Stimulated activated CD8-positive, alpha-beta memory T cell treated with anti-CD3 and anti-CD28 coated beads, Interleukin-4, amount 100 ng/mL, for 24 hours (primary cell): ENCODE measurements around the gene HM13.
"Not testable (repeated sequence)": the region's sequence is repeated elsewhere in the genome, so short reads cannot be mapped to it uniquely, and the experiment has no call there.

ENCODE experiments used
- DNase-seq: peaks from one replicate; pipeline ENCODE4 v3.0.0-alpha.2; 2020; ENCODE audit warnings: low read depth

Gene HM13

DNA sequence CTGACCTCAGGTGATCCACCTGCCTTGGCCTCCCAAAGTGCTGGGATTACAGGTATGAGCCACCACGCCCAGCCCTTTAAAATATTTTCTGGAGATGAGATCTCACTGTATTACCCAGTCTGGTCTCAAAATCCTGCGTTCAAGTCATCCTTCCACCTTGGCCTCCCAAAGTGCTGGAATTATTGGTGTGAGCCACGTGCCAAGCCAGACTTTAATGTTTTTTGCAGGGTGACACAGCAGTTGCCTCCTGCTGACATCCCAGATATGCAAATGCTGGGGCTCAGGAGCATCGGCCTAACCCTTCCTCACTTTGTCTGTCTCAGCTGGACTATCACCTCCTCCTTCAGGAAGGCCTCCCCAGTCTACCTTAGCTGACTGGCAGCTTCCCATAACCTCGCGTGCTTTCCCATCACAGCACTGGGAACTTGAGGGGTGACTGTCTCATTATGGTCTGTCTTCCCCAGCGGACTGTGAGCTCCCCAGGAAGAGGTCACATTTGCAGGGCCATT is 76.5 kb downstream of the HM13 start:
- no peak for DNase-seq

DNA sequence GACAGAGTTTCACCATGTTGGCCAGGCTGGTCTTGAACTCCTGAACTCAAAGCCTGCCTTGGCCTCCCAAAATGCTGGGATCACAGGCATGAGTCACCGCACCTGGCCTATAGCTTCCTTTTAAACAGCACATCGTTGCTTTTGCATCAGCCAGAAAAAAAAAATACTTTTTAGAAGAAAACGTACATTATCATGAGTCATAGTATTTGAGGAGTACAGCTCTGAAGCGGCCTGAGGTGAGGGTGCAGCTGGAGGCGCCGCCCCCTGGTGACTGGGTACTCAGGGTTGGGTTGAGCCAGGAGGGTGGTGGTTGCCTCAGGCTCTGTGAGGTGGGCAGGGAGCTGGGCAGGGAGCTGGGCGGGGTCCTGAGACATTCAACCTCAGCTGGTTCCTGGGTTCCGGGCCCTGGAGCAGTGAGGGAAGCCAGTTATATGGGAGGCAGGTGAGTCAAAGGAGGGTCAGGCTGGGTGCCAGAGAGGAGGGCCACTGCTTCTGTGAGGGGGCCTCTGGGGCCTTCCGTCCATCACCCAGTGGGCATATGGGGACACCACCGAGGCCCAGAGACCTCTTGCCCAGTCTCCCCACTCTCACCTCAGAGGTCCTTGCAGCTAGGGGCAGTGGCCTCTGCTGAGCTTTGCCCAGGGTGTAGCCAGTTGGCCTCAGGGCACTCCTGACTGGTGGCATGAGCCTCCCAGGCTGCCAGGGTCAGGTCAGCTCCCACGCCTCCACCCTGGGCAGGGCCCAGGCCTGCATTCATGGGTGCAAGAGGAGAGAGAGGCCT is 79.2 kb downstream of the HM13 start:
- DNase-seq, result no peak

DNA sequence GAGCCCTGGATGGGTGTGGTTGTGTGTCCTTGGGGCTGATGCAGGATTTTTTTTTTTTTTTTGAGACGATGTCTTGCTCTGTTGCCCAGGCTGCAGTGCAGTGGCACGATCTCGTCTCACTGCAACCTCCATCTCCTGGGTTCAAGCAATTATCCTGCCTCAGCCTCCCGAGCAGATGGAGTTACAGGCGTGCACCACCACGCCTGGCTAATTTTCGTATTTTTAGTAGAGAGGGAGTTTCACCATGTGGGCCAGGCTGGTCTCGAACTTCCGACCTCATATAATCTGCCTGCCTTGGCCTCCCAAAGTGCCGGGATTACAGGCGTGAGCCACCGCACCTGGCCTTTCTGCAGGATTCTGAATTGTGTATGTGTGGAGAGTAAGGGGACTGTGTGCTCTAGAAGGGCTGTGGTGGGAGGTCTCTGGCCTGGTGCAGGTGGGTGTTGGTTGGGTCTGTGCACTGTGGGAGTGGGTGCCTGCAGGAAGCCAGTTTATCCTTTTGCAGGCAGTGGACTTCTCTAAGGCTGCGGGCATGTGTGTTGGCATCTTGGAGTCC is 79.8 kb downstream of the HM13 start:
- DNase-seq, result no peak

DNA sequence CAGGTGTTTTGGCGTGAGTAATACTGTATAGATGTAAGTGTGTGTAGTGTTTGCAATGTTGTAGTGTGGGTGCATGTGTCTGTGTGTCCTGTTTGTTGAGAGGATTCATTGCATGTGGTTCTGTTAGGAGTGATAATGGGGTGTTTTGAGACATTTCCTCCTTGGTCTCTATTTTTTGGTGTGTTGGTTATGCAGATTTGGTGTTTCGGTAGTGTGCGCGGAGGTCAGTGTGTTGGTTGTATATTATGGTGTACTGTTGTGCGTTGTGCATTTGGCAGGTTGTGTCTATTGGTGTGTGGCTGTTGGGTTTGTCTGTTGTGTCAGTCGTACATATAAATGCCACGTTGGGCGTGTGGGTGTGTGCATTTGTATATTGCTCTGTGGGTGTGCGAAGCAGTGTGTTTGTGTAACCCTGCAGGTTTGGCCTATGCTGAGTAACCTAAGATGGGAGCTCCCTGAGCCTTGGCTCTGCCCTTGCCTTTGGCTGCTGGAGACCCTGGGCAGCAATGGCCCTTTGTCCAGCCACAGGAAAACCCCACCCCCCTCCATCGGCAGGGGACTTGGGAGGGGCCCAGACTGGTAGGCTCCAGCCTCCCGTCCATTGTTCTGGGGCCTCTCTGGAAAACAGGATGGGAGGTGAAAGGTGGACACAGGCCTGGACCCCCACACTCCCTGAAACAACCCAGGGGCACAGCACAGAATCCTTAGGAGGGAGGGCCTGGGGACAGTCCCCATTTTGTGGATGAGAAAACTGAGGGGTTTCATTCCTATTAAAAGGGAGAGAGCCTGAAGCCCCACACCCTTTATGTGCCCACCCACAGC is 80.5 kb downstream of the HM13 start:
- no peak for DNase-seq

DNA sequence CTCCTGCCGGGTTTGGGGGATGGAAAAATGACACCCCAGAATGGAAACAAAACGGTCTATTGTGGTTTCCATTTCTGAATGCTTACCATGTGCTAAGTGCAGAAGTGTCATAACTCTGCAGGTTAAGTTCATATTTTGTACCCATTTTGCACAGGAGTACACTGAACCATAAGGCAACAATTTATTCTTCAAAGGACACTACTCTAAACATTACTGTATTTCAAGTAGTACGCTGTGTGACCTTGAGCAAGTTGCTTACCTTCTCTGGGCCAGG is 81.1 kb downstream of the HM13 start:
- no peak for DNase-seq

DNA sequence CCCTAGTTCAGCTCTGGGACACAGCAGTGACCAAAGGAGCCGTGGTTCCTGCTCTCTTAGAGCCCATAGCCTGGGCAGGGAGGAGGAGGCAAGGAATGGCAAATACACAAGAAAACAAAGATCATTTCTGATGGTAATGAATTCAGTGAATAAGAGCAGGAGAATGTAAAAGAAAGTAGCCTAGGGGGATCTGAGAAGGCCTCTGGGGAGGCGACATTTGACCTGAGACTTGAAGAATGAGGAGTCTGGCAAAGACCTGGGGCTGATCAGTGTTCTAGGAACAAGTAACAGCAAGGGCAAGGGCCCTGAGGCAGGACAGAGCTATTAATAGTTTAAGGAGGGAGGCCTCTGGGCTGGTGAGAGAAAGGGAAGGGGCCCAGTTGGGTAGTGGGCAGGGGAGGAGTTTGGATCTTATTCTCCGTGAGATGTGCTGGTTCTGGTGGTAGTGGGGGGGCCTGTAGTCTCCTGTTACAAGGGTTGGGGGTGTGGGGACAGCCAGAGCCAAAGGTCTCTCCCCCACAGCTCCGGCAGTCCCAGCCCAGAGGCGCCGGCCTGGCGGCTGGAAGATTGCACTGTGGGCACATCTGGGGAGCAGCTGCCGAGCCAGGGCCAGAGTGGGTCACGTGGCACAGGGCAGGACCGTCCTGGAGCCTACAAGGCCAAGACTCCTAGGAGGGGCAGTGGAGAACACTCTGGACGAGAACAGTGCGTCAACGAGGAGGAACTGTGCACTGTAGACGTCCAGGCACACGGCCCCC is 81.6 kb downstream of the HM13 start:
- no peak for DNase-seq

DNA sequence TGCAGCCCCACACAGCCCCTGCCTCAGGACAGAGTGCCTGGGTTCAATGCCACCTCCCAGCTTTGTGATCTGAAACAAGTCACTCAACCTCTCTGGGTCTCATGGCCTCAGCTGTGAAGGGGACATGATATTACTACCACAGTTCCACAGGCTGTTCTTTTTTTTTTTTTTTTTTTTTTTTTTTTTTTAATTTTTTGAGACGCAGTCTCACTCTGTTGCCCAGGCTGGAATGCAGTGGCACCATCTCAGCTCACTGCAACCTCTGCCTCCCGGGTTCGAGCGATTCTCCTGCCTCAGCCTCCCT is 82.1 kb downstream of the HM13 start:
- DNase-seq, result not testable (repeated sequence)

DNA sequence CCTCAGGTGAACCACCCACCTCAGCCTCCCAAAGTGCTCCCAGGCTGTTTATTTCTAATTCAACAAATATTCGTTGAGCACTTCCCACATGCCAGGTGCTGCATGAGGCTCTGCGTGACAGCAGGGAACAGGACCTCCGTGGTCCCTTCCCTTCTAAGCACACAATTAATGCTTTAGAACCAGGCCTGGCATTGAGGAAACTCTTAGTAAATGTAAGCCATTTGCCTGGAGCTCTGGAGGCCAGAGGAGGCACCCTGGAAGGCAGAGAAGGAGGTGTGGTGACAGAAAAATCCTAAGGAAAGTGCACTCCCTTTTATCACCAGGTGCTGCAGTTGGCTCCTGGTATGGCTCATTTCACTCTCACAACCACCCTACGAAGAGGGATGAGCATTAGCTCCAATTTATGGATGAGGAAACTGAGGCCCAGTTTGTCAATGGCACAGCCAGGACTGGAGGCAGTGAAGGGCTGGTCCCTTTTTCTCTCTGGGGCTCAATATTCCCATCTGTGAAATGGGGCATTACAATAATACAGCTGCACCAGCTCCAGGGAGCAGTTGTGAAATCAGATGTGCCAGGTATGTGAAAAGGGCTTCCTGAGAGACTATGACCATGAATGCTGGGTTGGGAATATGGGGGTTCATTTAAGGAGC is 82.7 kb downstream of the HM13 start:
- DNase-seq, result no peak

DNA sequence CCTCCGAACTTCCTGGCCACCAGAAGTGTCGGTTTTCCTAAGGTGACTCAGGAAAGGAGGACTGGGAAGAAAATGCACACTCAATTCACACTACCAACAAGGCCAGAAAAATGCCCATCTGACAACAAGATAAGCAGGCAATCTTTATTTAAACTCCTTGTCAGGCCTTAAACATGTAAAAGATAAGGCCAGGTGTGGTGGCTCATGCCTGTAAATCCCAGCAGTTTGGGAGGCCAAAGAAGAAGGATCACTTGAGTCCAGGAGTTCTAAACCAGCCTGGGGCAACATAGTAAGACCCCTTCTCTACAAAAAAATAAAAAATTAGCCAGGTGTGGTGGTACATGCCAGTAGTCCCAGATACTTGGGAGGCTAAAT is 83.2 kb downstream of the HM13 start:
- DNase-seq, result no peak

DNA sequence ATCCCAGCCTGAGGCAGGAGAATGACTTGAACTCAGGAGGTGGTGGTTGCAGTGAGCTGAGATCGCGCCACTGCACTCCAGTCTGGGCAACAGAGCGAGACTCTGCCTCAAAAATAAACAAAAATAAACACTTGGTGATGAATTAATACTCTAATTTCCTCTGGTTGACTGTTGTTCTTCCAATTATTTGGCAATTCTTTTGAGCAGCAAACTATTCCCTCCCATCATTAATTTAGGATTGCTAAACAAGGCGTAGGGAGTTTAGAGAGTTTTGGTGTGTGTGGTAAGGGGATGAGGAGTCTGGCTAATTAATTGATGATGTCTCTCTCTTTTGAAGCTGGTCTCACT is 88.2 kb downstream of the HM13 start:
- no peak for DNase-seq

DNA sequence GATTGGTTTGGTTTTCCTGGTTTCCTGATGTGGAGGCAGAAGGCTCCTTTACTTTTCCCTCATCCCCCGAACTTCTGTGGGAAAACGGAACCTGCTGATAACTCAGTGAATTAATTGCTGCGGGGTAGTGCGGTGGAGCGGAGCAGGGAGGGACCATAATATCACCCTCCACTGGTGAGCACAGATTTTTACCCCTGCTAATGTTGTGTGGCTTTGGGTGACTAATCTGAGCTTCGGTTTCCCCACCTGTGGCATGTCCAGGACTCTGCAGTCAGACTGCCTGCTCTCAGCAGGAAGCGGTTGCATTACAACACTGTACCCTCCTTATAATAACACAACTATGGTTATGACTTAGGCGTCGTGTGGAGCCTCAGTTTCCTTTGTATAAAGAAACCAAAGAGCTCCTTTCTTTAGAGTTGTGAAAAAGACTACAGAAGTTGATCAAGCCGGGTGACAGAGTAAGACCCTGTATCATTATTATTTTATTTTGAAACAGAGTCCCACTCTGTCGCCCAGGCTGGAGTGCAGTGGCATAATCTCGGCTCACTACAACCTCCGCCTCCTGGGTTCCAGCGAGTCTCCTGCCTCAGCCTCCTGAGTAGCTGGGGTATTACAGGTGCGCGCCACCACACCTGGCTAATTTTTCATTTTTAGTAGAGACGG is 88.7 kb downstream of the HM13 start:
- DNase-seq, result no peak

DNA sequence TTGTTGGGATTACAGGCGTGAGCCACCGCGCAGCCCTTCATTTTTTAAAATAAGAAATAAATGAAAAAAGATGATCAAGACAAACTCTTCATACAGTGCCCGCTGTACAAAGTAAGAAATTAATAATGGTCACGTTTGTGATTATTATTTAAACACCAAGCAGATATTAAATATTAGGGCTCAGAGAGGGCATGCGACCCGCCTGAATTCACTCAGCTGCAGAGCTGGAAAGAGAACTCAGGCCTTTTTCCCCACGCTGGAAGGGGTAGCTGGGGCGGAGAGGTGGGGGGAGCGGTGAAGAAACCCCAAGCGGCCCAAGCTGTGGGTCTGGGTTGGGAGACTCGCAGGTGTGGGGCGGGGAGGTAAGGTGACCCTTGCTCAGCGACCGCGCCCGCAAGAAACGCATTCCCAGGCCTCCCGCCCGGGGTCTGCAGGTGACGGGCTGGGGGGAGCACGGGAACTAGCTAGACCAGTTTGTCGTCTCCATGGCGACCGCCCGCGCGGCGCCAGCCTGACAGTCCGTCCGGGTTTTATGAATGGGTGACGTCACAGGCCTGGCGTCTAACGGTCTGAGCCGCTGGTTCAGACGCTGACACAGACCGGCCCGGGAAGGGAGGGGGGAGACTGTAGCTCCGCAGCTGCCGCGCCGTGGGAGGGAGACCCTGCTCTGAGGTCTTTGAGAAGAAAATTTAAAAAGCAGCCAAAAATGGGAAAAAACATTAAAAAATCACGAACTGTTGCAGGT is 89.8 kb downstream of the HM13 start:
- DNase-seq, result peak; percentile 68

DNA sequence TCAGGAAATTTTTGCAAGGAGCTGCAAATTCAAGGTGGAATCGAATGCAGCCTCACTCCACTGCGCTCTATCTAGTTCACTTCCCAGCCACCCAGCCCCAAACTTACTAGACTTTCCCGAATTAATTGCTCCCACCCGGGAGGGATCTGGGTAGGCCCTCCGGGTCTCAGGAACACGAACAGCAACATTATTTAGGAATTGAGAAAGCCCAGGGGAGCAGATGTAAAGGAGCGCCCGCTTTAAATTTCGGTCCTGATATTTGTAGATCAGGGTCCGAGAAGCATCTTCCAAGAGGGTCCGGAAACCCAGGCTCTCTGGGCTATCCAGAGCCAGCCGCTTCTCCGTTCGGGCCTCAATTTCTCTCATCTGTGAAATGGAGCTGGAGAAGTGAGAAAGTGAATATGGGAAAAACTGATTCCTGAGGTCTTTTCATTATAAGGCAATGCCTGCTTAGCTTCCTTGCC is 90.4 kb downstream of the HM13 start:
- no peak for DNase-seq

DNA sequence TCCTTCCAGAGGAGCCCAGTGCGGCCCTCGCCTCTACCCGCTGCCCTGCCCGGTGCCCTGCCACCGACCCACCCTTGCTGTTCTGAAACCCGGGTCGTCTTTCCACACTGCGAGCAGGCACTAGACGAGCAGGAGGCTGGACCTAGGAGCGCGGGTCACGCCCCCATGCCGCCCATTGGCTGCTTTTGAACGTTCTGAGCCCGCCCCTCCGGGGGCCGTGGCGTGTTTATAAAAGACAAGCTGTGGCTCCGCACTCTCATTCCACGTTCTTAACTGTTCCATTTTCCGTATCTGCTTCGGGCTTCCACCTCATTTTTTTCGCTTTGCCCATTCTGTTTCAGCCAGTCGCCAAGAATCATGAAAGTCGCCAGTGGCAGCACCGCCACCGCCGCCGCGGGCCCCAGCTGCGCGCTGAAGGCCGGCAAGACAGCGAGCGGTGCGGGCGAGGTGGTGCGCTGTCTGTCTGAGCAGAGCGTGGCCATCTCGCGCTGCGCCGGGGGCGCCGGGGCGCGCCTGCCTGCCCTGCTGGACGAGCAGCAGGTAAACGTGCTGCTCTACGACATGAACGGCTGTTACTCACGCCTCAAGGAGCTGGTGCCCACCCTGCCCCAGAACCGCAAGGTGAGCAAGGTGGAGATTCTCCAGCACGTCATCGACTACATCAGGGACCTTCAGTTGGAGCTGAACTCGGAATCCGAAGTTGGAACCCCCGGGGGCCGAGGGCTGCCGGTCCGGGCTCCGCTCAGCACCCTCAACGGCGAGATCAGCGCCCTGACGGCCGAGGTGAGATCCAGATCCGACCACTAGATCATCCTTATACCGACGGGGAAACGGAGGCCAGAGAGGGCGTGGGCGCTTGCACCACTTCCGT is 91.0 kb downstream of the HM13 start, which contains the start of gene ID1:
Gene ID1 (plus strand): TSS at position 259 of the 871 bp plus-strand sequence. CDS start 99 bp downstream, at position 358.
- DNase-seq, result peak; percentile 80

DNA sequence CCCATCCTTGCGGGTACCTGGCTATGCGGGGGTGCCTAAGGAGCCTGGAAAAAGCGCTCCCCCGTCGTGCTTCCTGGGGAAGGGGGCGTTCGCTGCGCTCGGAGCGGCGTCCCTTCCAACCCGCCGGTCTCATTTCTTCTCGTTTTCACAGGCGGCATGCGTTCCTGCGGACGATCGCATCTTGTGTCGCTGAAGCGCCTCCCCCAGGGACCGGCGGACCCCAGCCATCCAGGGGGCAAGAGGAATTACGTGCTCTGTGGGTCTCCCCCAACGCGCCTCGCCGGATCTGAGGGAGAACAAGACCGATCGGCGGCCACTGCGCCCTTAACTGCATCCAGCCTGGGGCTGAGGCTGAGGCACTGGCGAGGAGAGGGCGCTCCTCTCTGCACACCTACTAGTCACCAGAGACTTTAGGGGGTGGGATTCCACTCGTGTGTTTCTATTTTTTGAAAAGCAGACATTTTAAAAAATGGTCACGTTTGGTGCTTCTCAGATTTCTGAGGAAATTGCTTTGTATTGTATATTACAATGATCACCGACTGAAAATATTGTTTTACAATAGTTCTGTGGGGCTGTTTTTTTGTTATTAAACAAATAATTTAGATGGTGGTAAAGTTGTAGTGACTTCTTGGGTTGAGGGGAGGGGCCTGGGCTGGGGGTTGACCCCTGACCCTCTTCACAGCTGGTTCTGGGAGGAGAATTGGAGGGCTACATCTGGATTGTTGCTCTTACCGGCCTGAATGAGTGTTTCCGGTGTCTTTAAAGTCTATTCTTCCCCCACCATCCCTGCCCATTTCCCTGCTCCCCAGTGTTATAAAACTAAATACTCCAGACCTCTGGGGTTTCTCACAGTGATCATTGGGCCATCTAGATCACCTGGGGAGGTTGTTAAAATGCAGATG is 91.9 kb downstream of the HM13 start:
- no peak for DNase-seq

DNA sequence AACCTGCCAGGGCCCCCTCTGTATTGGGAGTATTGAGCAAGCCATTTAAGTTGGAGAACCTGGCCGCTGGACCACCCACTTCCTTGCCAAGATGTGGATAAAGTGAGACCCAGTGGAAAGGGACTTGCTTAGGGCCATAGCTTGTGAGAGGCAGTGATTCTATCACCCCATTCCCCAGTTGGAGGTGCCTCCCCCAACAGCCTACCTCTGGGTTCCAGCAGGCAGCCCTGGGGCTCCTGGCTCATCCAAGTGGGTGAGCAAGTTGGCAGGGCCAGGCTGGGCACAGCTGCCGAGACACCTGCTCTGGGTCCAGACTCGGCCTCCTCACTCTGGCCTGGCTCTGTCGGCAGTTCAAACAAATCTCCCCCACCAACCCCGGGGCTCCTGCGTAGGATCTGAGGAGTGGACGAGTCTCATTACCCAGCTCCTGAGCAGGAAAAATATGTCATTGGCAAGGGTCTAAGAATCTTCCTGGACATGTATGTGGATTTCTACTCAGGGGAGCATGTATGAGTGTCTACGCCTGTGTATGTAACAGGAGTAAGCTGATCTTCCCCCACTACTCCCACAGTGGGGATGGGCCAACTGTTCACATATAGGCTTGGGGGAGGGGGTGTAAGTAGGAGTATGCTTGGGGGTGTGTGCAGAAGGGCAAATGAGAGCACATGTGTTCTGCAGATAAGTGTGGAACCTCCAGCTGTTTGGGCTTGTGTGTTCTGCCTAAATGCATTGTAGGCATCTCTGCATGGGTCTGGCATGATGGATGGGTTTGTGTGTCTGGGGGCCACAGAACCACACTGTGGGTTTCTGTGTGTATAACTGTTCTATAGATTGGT is 92.8 kb downstream of the HM13 start:
- no peak for DNase-seq

DNA sequence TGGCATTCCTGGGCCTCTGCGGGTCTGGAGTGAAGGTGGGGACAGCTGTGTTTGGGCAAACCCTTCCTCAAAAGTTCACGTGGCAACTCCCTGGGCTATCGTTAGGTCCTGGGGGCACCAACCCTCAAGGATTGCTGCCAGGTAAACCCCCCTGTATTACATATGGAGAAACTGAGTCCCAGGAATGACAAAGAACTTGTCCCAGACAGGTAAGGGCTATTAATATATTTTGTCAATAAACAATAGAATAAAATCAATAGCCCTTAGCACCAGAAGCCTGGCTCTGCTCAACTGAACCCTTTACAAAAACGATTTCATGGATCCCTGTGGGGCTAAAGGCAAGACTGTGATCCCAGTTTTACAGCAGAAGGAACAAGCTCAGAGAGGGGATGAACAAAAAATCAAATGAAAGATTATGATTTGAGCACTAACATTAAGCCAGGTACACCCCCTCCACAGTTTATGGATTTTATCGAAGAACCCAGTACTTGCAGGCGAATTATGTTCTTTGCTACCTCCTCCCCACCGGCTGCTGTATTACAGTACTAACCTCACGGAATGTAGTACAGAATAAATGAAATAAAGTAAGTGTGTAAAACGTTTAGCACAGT is 93.5 kb downstream of the HM13 start:
- no peak for DNase-seq
